Peyer's patch (tissue), 4 donors: Measurements from ENCODE around the gene EDN2.

Experiments
- CTCF ChIP-seq, 6 experiments: fragments of 450-650 bp in 4 of 6; fragments of 200-600 bp in 2 of 6; sonication (generic) in 1 of 6; IDR thresholded peaks; one replicate each; pipeline ENCODE4 v1.5.1; 2017 to 2019; ENCODE audit warnings: antibody characterized with exemption in 6 of 6, mild to moderate bottlenecking in 3 of 6, moderate library complexity in 1 of 6
- POLR2A ChIP-seq, 2 donors: fragments of 450-650 bp; IDR thresholded peaks; one replicate each; pipeline ENCODE4 v1.5.1; 2017; ENCODE audit warnings: antibody characterized with exemption in 2 of 2, mild to moderate bottlenecking in 2 of 2, moderate library complexity in 2 of 2

DNA sequence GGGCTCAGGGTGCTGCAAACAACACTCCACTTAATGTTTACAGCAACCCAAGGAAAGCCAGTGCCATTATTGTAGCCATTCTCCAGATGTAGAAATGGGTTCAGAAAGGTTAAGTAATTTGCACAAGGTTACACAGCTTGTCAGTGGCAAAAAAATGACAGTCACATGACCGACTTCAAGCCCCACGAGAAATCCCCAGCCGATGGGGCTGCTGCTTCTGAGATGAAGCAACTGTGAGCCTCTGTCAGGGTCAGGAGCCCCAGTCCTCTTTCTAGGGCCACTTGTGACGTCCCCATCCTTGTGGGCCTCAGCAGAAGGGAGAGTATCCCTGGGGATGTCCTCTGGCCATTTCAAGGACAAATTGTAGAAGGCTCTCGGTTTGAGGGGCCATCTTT lies 54.8 kb downstream of the EDN2 start:
- TF ChIP-seq CTCF (IDR thresholded peaks at IDR 0.05), result no peak
- no peak for TF ChIP-seq POLR2A (IDR thresholded peaks at IDR 0.05)
